Vagina (tissue), 2 donors: ENCODE results near the gene INO80D.

Experiments used
- CTCF ChIP-seq, 3 experiments: fragments of 450-650 bp in 2 of 3; fragments of 200-600 bp in 1 of 3; sonication (generic) in 1 of 3; IDR thresholded peaks; one replicate each; pipeline ENCODE4 v1.5.1; 2017 to 2019; ENCODE audit warnings: antibody characterized with exemption in 3 of 3, mild to moderate bottlenecking in 2 of 3, moderate library complexity in 2 of 3
- POLR2A ChIP-seq, 2 donors: fragments of 450-650 bp; IDR thresholded peaks; one replicate each; pipeline ENCODE4 v1.6.1; 2017; ENCODE audit warnings: antibody characterized with exemption in 2 of 2, mild to moderate bottlenecking in 2 of 2, moderate library complexity in 2 of 2
- POLR2AphosphoS5 ChIP-seq, 2 donors: sonication (generic); formaldehyde crosslinking; IDR thresholded peaks; one replicate each; pipeline ENCODE4 v1.9.0; 2017; ENCODE audit warnings: antibody characterized with exemption in 2 of 2, mild to moderate bottlenecking in 2 of 2, low read depth in 1 of 2; ENCODE audit not compliant: insufficient read depth in 1 of 2

- no peak for TF ChIP-seq CTCF (IDR thresholded peaks at IDR 0.05)
- TF ChIP-seq POLR2AphosphoS5 (IDR thresholded peaks at IDR 0.05; ENCODE audit: insufficient read depth in 1 of 2, low read depth in 1 of 2), result no peak
- TF ChIP-seq POLR2A (IDR thresholded peaks at IDR 0.05), result no peak
These were observed 113.9 kb downstream of the INO80D start for GRCh38 chr2:205972113-205972512.
